ENCODE results near the gene IQCK.

Gene IQCK

DNA sequence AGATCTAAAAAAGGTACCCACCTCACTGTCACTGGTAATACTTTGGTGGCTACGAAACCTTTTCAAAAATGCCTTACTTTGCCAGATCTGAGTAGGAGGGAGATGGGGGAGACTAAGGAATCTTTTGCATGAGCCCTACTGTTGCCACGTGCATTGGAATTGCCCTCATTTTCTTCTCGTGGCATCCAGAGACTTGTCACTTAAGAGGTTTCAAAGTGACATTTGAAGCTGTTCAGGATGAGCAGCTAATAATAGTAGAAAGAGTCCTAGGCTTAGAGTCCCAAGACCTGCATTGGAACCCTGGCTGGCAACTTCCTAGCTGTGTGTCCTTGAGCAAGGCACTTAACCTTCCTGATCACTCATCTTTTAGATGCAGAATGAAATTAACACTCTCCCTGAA is 123.1 kb downstream of the IQCK start:
- DNase-seq: no peak

DNA sequence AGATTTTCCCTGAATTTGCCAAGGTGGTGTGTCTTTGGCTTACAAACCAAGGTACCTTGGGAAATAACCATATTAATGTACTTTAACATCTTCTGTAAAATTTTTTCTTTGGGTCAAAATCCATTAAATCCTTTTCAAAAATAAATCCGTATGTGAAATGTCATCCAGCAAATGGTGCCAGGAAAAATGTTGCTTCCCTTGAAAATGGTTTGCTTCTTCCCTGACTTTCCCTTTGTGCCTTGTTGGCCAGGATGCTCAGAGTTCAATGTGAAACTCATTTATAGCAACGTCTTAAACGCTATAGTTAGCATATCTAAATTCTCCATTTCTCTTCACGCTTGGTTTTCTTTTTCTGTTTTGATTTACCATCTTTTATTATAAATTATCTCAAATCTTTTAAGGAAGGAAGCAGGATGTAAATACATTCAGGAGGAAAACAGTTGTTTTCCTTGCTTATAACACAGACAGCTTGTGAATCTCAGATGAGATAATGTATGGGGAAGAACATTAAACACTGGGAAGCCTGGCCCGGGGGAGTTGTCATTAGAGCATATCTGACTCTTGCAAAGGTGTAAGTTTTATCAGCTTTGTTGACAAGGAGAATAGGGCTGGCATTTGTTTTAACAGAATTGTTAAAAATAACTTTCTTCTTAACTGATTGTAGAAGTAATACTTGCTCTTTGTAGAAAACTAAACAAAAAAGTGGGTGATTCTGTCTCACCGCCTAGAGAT is 124.5 kb downstream of the IQCK start:
- no peak for DNase-seq

DNA sequence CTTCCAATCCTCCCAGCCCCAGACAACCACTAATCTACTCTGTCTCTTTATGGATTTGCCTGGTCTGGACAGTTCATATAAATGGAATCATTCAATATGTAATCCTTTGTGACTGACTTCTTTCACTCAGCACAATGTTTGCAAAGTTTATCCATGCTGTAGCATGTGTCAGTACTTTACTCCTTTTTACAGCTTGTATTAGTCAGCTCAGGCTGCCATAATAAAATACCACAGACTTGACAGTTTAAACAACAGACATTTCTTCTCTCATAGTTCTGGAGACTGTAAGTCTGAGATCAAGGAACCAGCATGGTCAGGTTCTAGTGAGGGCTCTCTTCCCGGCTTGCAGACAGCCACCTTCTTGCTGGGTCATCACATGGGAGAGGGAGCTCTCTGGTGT is 125.3 kb downstream of the IQCK start:
- DNase-seq: no peak

DNA sequence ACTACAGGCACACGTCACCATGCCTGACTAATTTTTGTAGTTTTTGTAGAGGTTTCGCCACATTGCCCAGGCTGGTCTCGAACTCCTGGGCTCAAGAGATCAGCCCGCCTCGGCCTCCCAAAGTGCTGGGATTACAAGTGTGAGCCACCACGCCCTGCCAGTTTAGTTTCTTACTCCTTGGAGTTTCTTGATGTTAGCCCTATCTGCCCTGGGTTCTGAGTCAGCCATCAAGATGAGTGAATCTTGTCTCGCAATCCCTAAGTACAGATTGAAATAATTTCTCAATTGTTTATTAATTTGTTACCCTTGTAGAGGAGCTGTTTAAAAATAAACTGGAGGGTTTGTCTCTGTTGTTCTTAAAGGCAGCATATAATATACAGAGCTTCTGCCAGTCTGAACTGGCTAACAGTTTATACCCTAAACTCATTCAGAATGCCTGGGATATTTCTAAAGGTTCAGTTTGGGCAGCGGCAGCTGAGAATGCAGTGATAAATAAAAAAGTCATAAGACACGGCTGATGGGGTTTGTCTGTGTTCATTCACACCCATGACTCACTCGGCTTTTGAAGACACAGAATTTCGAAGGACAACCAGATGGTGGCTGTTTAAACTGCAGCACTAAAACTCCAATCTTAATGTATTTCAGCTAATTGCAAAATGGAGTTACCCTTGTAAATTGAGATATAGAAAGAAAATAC is 127.0 kb downstream of the IQCK start:
- no peak for DNase-seq

DNA sequence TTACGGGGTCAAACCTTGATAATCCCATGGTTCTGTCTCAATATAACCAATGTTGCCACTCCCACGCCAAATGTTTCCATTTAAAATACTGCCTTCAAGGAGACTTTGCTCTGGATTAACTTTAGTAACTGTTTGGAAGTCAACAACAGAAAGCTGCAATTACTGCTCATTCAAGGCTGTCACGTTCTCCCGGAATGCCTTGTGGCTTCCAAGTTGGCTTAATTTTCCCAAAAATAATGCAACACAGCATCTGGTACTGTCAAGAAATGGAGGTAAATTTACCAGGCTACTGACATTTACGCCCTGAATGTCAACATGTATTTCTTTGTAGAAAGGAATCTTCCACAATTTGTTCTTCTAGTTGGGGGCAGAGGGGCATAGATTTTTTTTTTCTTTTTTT is 128.4 kb downstream of the IQCK start:
- no peak for DNase-seq

DNA sequence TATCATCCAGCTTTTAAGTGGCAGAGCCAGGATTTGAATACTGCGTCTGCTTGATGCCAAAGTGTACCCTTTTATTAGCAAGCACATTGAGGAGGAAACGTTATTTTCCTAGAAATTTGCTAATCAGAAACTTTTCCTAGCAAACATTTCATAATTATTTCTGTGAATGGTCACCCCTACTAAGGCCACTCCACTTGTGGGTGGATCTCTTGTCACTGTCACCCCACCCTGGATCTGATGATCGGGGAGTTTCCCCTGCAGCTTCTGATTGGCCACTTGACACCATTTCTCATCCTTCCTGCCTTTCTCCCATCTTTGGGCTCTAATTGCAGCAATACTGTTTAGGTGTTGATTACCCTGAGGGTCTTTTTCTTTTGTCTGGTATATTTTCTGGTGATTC is 130.7 kb downstream of the IQCK start:
- no peak for DNase-seq

DNA sequence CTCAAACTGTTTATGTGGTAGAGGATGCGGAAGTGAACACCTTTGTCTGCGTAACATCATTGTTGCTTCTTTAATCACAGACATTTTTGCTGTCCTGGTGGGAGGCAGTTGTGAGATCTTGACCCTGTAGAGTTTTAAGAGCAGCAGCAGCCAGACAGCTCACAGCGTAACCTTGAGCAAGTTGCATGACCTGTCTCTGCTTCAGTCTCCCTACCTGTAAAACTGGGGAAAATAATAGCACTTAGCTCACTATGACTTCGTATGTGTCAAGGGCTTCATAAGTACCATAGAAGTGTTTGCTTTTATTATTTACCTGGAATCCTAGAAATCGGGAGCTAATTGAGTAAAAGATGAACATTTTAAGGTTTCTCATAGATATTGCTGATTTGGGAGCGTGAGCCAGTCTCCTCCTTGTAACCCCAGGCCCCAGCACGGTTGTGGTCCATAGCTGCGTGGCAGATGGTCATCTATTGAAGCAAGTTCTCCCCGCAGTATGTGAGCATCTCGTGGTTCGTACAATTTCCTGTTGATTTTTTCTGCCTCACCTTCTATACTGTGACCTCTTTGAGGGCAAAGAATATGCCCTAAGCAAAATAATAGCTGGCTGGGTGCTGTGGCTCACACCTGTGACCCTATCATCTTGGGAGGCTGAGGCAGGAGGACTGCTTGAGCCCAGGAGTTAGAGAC is 132.2 kb downstream of the IQCK start:
- no peak for DNase-seq

DNA sequence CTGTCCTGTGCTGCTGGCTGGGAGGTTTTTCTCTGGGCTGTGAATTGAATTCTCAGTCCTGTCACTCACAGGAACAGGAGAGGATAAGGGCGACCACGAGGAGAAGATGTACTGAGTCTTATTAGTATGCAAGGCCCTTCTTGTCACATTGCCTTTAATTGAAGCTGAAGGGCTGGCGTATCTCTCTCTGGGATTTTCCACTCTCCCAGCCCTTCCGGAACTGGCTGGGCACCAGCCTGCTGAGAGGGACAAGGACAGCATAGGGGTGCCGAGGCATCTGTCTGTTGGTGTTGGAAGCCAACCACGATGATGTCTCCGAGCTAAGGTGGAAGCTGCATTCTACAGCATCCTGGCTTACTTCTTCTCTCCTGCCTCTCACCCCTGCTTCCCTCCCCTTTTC is 133.4 kb downstream of the IQCK start:
- no peak for DNase-seq

DNA sequence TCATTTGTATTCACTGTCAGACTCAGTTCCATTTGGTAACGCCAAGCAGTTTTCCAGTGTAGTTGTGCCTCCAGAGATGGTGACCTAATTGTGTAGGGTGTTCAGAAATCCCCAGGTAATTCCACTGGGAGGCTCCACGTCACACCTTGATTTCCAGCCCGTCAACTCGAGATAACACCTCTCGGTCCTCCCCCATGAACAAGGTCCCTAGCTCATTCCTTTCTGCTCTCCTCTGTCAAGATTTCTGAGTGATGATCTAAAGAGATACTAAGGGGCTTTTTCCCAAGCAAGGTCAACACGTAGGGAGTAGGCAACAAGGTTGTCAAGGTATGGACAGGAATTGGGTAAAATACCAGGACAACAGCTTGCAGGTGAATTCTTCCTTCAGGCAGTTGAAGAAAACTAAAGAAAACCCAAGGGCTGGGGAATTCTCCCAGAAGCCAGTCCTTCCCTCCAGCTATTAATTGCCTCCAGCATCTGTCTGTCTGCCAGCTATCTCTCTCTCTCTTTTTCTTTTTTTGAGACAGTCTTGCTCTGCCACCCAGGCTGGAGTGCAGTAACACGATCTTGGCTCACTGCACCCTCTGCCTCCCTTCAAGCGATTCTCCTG is 135.2 kb downstream of the IQCK start:
- no peak for DNase-seq

DNA sequence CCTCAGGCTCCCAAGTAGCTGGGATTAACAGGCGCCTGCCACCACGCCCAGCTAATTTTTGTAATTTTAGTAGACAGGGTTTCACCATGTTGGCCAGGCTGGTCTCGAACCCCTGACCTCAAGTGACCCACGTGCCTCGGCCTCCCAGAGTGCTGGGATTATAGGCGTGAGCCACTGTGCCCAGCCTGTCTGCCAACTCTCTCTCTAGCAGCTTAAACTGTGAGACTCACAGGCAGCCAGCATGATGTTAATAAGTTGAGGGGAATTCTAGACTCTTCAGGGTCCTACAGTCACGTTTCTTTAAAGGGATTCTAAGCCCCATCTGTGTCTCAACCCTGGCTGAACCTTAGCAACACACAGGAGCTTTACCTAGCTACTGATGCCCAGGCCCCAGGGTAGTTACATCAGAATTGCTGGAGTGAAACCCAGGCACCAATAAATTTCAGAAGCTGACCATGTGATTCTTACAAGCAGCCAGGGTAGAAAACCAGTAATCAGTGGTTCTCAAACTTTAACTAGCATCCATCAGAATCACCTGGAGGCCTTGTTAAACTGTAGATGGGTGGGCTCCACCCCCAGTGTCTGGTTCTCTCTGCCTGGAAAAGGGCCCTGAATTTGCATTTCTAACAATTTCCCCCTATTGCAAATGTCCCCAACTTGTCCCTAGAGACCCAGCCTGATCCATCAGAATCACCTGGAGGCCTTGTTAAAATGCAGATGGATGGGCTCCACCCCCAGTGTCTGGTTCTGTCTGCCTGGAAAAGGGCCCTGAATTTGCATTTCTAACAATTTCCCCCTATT is 135.9 kb downstream of the IQCK start:
- no peak for DNase-seq

DNA sequence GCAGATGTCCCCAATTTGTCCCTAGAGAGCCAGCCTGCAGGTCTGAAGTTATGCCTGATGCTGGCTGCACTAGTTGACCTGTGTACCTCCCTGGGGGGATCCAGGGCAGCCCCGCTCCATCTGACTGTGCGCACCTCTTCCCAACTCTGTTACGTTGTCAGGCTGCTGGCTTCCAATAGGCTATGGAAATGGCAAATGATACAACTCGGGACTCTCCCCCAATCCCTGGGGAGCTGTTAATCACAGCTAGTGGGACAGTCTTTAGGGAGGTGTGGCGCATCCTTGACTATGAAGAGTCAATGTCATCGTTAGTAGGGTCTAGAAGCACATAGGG is 136.4 kb downstream of the IQCK start:
- DNase-seq: no peak

DNA sequence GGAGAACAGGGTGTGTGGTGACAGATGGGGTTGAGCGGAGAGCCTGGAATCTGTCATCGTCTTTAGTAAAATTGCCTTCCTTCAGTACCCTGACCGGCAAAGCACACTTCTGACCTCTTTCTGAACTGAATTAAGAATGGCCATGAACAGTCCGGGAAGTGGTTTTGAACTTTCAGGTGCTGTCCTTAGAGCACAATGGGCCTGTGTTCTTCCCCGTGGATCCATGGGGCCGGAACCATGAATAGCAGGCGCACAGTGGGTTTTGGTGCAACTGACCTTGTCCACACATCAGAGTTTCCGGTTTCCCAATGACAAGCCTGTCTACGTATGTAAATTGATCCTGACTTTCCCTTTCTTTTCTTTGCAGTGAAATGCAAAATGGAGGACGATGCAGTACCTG is 138.0 kb downstream of the IQCK start:
- no peak for DNase-seq

DNA sequence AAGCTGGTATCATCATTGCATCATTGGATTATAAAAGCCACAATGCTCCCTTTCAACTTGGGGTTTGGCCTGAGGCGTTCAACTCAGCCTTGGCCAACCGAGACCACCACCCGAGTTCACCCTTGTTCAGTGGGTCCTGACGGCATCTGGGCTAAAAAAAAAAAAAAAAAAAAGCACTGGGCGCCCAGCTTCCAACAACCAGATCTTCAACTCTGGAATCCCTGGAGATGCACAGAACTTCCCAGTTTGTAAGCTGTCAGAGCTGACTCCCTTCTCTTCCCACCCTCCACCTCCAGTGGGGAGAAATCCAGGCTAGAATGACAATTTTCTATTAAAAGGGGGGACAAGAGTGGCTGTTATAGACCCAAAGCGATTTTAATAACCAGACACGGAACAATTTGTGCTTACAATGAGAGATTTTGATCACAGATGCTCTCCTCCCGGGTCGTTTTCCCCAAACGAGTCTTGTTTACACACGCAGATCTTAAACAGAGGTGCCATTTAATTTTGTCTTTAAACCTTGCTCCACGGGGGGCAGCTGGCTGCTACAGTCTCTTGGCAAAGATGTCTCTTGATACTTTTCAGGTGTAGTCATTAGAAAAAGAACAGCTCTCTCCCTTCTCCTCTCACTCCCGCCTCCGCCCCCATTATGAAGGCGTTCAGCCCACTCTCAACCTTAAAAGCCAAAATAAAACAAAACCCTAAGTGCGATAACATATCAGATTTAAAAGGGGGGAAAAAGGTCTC is 139.7 kb downstream of the IQCK start:
- DNase-seq: no peak

DNA sequence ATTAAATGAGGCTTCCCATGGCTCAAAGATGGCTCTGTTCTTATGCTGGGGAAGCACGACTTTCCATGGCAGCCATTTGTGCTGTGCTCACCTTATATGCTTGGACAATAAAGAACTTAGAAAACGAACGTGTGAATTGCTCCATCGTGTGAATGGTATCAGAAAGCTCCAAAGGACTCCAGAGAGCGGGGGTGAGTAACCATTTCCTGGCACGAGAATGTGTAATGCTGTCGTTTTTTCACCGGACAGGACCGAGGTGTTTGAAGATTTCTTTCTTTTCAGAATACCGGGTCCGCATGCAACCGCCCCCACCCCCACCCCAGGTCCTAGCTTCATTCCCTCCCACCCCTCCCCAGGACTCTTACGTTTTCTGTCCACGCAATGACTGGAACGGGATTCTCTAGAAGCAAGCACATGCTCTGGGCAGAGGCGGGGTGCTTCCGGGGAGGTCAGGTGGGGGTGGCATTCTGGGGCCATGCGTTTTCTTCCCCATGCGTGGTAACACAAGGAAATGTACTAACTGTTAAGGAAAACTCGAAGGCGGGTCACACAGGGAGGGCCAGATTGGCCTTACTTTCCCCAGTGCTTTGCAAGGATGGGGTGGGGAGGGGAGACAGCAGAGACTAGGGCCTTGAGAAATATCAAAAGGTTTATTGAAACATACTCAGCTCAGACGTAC is 140.4 kb downstream of the IQCK start:
- no peak for DNase-seq

DNA sequence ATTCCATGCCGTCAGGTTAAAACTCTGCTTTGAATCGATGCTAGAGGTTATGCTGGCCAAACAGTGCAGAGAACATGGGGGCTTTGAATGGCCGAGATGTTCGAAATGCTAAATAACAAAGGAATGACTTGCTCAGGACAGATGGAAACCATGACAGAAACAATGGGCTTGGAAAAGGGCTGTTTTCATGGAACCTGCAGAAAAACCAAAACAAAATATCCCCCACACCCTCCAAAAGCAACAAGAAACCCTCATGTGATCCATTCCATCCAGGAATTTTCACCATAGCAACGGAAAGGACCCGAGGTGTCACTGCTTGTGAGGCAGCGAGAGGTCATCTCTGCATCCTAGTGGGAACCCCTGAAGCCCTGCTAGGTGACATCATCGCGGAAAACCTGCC is 141.1 kb downstream of the IQCK start:
- no peak for DNase-seq

DNA sequence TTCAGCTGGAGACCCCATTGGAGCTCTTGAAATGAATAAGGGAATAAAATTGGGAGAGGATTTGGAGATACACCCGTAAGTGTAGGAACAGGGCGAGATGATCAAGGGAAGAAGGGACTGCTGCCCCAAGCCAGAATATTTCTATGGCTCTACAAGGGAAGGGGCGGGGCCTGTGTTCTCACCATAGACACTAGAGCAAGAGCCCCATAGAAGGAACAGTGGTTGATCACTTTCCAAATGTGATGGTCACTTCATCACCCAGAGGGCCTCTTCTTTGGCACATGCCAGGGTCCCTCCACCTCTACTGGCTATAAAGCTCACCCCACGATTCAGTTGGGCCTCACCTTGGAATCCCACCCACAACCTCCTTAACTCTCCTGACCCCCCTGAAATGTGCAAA is 141.5 kb downstream of the IQCK start:
- DNase-seq: no peak

DNA sequence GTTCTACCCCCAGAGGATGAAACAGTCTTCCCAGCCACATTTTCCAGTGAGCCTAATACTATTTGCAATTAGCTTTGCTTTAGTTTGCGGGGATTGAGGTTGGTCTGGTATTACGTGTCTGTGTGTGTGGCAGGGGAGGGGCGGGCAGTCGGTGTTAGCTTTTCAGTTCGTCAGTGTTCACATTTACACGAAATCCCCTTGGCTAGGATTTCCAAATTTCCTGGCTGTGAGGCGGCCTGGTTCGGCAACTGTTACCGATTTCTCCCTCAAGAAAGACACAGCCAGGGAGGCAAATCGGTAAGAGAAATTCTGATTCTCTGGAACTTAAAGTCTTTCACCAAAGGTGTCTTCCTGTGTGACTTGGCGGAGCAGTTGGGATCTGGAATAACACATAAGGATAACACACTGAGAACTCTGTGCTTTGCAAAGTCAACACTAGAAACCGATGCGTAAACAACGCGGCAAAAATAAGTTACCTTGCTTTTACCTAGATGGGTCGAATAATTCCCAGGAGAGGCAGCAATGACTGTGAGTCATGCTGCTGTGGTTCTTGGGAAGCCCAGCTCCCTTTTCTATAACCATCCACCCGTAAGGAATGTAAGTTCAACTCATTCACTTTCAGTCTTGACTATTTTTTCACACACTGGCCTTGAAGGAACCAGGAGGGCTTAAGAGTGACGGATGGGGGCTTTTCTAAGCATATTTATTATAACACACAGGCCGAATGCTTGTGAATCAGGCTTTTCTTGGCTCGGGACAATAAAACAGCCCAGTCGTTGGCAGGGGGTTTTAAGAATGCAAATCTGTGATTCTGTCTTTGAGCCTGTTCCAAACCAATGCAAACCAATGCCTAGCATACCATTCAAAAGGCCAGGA is 142.3 kb downstream of the IQCK start:
- DNase-seq: no peak

DNA sequence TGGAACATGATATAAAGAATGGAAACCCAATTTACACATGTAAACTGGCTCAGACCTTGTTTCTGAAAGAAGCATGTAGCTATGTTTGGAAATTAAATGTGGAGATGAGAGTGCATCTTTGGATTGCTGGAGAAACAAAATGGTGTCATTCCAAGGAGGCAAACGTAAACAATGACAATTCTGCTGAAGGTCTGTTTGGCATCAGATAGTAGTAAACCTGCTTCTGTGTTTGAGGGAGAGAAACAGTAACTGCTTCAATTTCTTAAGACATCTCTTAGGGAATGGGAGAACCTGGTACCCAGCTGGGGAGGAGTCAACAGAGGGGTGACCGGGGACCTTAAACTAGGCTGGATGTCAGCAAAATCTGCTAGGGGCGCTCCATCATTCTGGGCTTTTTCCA is 143.1 kb downstream of the IQCK start:
- DNase-seq: no peak

DNA sequence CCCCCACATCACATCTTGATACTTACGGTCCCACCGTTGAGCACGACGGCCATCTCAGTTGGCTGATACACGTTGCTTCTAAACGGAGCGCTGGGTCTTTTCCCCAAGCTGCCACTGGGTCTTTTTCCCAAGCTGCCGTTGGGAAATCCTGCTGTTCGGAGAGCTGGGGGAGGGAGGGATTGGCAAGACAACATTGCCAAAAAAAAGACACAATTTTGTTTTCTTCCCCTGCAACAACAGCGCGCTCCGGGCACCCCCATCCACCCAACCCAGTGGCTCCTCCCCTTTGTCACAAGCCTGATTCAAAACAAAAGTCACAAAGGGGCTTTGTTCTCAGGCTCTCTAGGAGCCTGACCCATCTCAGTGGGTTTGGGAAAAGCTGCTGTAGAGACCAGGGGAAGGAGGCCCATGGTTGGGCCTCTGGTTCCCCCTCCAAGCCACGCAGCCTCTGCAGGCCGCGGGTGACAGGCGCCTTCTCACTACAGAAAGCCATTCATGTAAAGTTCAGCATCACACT is 143.8 kb downstream of the IQCK start:
- DNase-seq: no peak

DNA sequence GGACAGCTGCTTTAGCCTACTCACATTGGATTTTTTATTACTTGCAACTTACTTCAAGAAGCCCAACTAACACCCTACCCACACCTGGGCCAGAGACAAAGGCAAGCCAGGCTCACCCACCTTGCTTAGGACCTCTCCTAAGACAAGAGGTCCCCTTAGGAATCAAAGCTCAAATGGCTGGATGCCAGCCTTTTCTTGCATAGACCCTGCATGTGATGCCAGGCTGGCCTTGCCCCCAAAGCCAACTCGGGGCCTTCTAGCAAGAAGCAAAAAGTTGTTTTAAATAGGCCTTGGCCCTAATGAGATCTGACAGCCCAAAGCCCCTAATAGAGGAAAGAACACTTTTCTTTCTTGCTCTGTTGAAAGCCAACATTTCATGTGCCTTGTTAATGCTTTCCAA is 145.9 kb downstream of the IQCK start:
- DNase-seq: no peak

DNA sequence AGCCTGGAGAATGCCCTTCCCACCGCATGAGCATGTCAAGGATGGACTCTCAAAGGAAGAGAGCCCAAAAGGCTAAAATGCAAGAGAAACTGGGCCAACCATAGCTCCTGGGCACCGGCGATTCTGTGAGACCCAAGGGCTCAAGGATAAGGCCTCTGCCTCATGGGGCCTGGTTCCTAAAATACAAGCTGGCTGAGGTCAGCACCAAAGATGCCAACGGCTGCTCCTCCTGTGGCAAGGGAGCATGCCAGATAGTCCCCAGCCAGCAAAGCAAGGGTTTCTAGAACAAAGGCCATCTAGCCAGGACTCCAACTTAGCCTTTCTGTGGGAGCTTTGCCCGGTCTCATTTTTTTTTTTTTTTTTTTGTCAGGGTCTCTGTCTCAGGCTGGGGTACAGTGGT is 146.5 kb downstream of the IQCK start:
- no peak for DNase-seq

Data from AML-193 (cell line).